Left lung (tissue), 10 donors: ENCODE results near the gene PRKG1. TPM values are rescaled to one million over a fixed set of nuclear protein-coding genes. Genes with fewer than 3 reads are reported as not detected.
A peak's percentile ranks its signal among the peaks of the same experiment; 100 is the strongest.

Experiments
- ATAC-seq: fragments of 200-7000 bp; cut with Tn5 transposase; one replicate; pipeline ENCODE4 v1.9.1; 2020; ENCODE audit warnings: moderate library complexity
- DNase-seq, 4 donors: peaks; one replicate each; pipeline ENCODE4 v3.0.0-alpha.2; 2013 to 2020
- H3K27ac ChIP-seq, 2 donors: fragments of 200-600 bp; sonication (generic) in 1 of 2; one replicate each; pipeline versions ENCODE4 v1.5.0 to v1.8.0; 2020 to 2021
- H3K27me3 ChIP-seq, 2 donors: fragments of 200-600 bp; sonication (generic) in 1 of 2; one replicate each; pipeline versions ENCODE4 v1.5.0 to v1.8.0; 2020 to 2021
- H3K36me3 ChIP-seq, 2 donors: fragments of 200-600 bp; sonication (generic) in 1 of 2; one replicate each; pipeline versions ENCODE4 v1.5.0 to v1.8.0; 2020 to 2021
- H3K4me1 ChIP-seq, 2 donors: fragments of 200-600 bp; one replicate each; pipeline ENCODE4 v1.8.0; 2021
- H3K4me3 ChIP-seq, 2 donors: fragments of 200-600 bp; sonication (generic) in 1 of 2; one replicate each; pipeline versions ENCODE4 v1.5.0 to v1.8.0; 2020 to 2021; ENCODE audit warnings: mild to moderate bottlenecking in 1 of 2
- H3K9me3 ChIP-seq, 2 donors: fragments of 200-600 bp; sonication (generic) in 1 of 2; one replicate each; pipeline versions ENCODE4 v1.5.0 to v1.8.0; 2020 to 2021
- CTCF ChIP-seq, 2 donors: fragments of 200-600 bp; sonication (generic) in 1 of 2; IDR thresholded peaks; one replicate each; pipeline versions ENCODE4 v1.5.0 to v1.8.0; 2021; ENCODE audit warnings: antibody characterized with exemption in 2 of 2
- intact Hi-C, 2 donors: fragments of 100-400 bp; cut with DNase I; formaldehyde crosslinking; loops; one replicate each; pipeline versions ENCODE4 v1.11.2 to v1.14.2; 2022
- polyA plus RNA-seq, 6 donors: library from polyadenylated mRNA; unstranded; fragments of 120-200 nt; gene quantifications; one replicate each; pipeline ENCODE4 v1.2.1, GENCODE V29; 2013; ENCODE audit not compliant: insufficient read length in 6 of 6
- total RNA-seq, 2 donors: library from RNA; stranded (reverse); fragmentation: NEBNext Ultra II Directional; extraction: Animal tissue kit (Norgen Biotek cat#: 25700); gene quantifications; one replicate each; pipeline ENCODE4 v1.2.1, GENCODE V29; 2021
- donor health status: DM: no; HTN: yes; CAD: no.
- donor health status: DM: no; HTN: no; CAD: no.

The PRKG1 gene
- total and polyA plus RNA-seq, 8 donors = 15.6 to 29.0 (median 17.8) TPM

GRCh38 chr10:51358227-51358626 lies 283.9 kb downstream of the PRKG1 start:
- no peak for ATAC-seq

DNA sequence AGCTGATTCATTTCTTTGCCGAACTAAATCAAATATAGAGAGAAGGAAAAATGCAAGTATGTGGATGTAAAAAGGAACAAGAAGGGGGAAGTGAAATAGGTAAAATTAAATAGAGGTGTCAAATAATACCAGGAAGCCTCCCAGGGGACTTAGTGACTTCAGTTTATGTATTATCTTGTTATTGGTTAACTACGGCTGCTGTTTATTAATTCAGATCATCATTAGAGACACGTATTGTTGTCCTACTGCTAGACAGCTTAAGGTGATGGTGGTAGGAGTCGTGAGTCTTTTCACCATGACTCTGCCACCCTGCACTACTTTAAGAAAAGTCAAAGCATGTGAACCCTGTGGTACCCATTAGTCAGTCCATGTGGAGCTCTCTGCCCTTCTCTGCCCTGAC lies 289.1 kb downstream of the PRKG1 start:
- DNase-seq = no peak
- Histone ChIP-seq H3K4me1 (no peaks in the 10 kb centered on the region), H3K27ac (no peak overlapping the region), H3K36me3 (no peaks in the 10 kb centered on the region), H3K27me3 (no peaks in the 10 kb centered on the region), H3K9me3 (no peaks in the 10 kb centered on the region), H3K4me3 (no peak overlapping the region)
- TF ChIP-seq CTCF (IDR thresholded peaks at IDR 0.05) = no peak
- no peak for ATAC-seq
- intact Hi-C loops = no loop called here

More at GRCh38 chr10:51358227-51358626, 283.9 kb downstream of the PRKG1 start:
- no peak overlapping the region for H3K4me3 ChIP-seq
- no peaks in the 10 kb centered on the region for H3K9me3 ChIP-seq
- no peak for TF ChIP-seq CTCF (IDR thresholded peaks at IDR 0.05)
- DNase-seq = no peak
- H3K36me3 ChIP-seq = no peaks in the 10 kb centered on the region
- no peaks in the 10 kb centered on the region for H3K27me3 ChIP-seq
- intact Hi-C loops = no loop called here
- no peaks in the 10 kb centered on the region for H3K4me1 ChIP-seq
- no peak overlapping the region for H3K27ac ChIP-seq

GRCh38 chr10:51364674-51365073 lies 290.4 kb downstream of the PRKG1 start:
- Histone ChIP-seq H3K36me3 (no peaks in the 10 kb centered on the region), H3K4me3 (no peak overlapping the region), H3K4me1 (no peaks in the 10 kb centered on the region), H3K27ac (no peak overlapping the region), H3K27me3 (no peaks in the 10 kb centered on the region), H3K9me3 (no peaks in the 10 kb centered on the region)
- TF ChIP-seq CTCF (IDR thresholded peaks at IDR 0.05) = no peak
- intact Hi-C loops = no loop called here
- ATAC-seq = no peak
- DNase-seq = no peak

- H3K36me3 ChIP-seq = no peaks in the 10 kb centered on the region
- peak overlapping the region in 1 of 2 donors; percentile 40 for H3K27ac ChIP-seq
- intact Hi-C loops = no loop called here
- ATAC-seq (no peak), DNase-seq (peak in 1 of 4 donors; percentile 16)
- no peaks in the 10 kb centered on the region for H3K9me3 ChIP-seq
- no peaks in the 10 kb centered on the region for H3K27me3 ChIP-seq
- H3K4me3 ChIP-seq = no peak overlapping the region
- no peak for TF ChIP-seq CTCF (IDR thresholded peaks at IDR 0.05)
- no peaks in the 10 kb centered on the region for H3K4me1 ChIP-seq
Measured at GRCh38 chr10:51366044-51366443, 291.8 kb downstream of the PRKG1 start.

DNA sequence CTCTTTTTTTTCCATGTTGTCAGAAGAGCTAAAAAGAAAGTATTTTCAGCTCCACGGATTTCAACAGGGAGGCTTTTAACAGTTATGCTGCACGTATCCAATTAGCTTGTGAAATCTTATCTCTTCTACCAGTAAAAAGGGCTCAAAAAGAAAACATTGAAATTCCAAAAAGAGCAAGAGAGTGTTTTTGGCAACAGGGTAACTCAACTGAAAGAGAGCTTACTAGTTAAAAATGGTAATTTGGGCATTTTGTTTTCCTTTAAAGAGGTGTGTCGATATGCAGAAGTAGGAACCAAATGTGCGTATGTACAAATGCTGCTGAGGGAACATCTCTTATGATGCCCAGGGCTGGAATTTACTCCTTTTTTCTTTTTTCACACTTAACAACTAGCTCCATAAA lies 292.8 kb downstream of the PRKG1 start:
- DNase-seq = peak in 2 of 4 donors; percentile 9 to 11
- Histone ChIP-seq H3K4me1 (no peaks in the 10 kb centered on the region), H3K27me3 (no peaks in the 10 kb centered on the region), H3K9me3 (no peaks in the 10 kb centered on the region), H3K27ac (peak overlapping the region in 1 of 2 donors; percentile 40), H3K4me3 (no peak overlapping the region), H3K36me3 (no peaks in the 10 kb centered on the region)
- ATAC-seq = peak; percentile 31
- intact Hi-C loops = no loop called here
- no peak for TF ChIP-seq CTCF (IDR thresholded peaks at IDR 0.05)
